GM18502 (cell line): ENCODE results near the gene FBXO7.
"Not testable (repeated sequence)": the region's sequence is repeated elsewhere in the genome, so short reads cannot be mapped to it uniquely, and the experiment has no call there.

ENCODE experiments used
- ATAC-seq: cut with Tn5 transposase; IDR thresholded peaks from one replicate; pipeline ENCODE4 v1.9.1; 2021; ENCODE audit warnings: mild to moderate bottlenecking; ENCODE audit not compliant: unreplicated experiment, poor library complexity

The FBXO7 gene

DNA sequence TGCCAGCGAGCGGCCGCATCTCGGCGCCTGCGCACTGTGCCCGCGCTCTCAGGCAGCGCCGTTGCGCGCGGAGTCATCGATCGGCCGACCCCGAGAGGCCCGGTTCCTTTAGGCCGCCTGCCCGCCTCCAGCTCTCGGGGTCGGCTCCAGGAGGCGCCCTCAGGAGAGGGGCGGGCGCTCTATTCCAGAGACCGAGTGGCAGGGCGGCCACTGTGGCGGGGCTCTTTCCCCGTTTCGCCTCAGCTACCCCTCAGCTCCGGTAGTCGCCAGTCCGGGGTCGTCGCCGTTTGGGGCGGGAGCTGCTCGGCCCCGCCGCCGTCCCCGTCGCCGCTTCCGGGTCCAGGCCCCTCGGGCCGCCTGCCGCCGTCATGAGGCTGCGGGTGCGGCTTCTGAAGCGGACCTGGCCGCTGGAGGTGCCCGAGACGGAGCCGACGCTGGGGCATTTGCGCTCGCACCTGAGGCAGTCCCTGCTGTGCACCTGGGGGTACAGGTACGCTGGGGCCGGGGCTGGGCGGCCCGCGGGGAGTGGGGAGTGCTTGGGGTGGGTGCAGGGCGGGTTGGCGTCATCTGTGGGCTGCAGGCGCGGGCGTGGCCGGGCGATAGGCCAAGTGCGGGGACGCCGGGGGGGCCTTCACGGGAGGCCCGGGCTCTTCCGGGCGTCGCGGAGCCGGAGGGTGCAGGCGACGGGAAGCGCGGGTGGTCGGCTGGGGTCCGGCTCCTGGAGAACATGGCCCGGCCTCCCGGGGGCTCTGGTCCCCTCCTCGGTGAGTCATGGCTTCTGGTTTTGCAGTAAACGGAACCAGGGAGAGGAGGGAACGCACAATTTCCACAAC is at the start of gene FBXO7:
FBXO7 (plus strand) TSS at position 177 of the 833 bp plus-strand sequence; CDS start at position 369, 192 bp downstream.
- peak; percentile 73 for ATAC-seq

DNA sequence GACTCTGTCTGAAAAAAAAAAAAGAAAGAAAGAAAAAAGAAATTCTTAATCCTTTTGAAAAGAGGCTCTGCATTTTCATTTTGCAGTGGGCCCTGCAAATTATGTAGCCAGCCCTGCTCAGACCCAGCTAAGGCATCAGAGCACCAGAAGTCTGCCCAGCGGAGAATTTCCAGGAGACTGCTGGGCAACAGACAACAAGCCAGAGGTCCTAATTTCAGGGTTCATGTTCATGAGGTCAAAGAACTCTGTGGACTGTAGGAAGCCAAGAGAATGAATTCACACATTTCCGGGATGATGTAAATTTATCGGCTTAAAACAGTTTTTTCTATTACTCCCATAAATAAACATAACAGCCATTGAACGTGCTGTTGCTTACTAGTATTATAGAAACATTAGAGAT is 47.7 kb upstream of the FBXO7 start:
- ATAC-seq, result no peak

DNA sequence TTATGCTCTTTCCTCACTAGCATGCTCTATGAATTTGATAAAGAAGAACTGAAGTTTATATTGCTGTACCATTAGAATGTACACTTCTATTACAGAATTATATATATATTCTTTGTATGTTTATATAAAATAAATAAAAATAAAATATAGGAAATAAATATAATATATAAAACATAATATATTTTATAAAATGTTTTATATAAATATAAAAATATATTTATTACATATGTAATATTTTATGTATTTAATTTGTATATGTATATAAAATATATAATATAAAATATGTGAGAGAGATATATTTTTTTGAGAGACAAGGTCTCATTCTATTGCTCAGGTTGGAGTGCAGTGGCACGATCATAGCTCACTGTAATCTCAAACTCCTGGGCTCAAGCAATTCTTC is 44.3 kb upstream of the FBXO7 start:
- ATAC-seq, result no peak

DNA sequence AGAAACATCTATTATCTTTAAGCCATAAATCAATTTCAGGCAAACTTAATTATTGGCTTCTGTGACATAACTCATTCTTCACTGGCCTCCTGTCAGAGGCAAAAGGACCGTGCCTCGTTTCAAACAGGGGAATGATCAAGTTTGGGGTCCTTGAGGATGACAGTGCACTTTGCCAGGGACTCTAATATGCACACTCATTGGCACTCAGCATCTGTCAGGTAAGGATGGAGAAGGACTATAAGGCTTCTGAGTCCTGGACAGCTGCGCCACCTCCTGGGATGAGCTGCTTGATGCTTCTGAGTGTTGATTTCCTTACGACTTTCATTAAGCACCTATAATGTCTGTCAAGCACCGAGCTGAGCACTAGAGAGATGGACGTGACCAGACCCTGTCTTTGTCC is 30.5 kb upstream of the FBXO7 start:
- ATAC-seq, result no peak

DNA sequence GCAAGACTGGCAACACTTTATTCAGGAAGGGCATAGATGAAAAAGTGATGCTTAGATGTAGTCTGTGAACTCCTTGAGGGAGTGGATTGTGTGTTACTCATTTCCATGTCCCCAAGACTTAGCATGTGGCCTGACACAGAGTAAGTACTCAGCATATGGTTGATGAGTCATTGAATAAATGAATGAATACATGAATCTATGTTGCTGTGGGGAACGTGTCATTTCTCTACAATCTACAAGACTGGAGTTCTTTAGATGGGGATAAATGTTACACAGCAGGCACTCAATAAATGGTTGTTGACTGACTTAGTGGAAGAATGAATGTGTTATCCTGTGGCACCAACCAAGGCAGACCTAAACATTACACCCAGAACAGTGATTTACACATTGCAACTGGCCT is 28.3 kb upstream of the FBXO7 start:
- ATAC-seq, result no peak

DNA sequence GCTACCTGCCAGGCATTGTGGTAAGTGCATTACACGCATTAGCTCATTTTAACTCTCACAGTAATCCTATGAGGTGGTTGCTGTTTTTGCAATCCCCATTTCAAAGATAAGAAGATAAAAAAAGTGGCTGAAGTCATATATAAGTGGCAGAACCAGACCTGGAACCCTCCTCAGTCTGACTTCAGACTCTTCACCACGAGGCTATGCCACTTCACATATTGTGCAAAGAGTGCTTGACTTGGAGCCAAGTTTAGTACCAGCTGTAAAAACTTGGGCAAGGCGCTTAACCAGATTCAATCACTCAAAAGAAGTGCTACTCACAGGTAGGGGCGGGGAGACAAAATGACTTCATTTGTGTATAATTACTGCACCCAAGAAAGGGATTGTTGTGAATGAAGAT is 25.6 kb upstream of the FBXO7 start:
- no peak for ATAC-seq

DNA sequence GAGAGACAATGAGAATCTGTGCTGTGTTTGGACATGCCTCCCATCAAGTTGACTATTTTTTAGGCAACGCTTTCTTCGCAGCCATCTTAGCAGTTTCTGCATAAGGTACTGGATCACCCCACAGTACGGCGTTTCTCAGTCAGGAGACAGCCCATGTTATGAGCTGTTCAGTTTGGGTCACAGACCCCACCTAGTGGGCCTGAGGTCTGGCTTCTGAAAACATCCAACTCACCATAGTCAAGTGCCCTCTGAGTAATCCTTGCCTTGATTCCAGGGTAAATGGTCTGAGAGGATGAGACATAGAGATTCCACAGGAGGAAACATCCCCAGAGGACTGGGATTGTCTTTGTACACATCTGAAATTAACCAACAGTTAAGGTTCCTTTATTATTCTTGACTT is 17.6 kb upstream of the FBXO7 start:
- no peak for ATAC-seq

DNA sequence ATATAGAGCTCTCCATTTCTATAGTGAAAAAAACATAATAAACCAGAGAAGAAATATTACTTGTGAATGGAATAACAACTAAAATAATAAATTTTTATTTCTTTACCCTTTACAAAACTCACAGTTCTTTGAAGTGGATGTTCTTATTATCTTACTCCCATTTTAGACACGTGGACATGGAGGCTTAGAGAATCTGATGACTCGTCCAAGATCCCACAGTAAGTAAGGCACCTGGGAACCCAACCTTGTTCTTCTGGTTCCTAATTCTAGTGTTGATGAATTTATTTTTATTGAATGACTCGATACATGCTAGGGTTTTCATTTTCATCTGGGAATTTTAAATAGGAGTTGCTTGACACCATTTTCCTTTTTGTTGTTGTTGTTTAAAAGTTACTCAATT is 12.2 kb upstream of the FBXO7 start:
- ATAC-seq, result no peak

DNA sequence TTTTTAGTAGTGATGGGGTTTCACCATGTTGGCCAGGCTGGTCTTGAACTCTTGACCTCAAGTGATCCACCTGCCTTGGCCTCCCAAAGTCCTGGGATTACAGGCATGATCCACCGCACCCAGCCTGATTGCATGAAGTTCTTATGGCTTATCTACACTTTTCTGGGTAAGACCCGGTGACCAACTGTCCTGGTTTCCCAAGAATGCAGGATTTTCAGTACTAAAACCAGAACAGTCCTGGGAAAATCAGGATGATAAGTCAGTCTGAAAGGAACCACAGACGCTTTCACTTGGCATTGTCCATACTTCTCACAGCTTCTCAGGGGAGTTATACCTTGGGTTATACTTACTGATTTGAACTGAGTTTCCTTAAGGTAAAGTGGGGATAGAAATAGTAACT is 8.9 kb upstream of the FBXO7 start:
- no peak for ATAC-seq

DNA sequence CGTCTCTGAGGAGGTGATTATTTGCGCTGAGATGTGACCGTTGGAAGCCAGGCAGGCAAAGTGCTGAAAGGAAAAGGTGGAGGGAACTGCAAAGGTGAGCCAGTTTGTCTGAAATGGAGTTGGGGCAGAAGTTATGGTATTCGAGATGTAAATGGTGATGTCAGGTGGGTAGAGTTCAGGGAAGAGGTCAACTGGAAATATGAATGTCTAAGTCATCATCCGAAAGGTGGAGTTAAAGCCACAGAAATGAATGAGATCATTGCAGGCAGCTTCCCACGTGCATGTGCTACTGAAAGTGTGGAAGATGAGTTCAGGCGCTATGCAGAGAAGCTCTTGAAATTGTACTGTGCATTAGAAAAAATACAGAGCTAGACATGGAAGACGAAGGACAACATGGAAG is 8.1 kb upstream of the FBXO7 start:
- ATAC-seq, result no peak

DNA sequence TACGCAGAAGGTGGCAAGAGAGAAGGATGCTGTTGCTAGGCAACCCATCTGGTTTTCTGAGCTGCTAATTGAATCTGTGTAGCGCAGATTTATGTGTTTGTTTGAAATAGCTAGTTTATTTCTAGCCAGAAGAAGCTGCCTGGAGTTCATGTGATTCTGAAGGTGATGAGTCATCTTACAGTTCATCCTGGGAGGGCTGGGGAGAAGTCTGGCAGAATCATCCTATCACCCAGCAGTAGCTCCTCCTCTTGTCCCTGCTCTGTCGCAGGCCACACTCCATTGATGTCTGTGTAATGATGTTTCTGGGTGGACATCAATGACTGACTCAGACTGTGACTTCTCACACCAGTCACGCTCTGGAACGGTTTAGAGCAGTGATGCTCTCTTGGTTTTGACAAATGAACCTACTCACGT is 4.8 kb upstream of the FBXO7 start:
- no peak for ATAC-seq

DNA sequence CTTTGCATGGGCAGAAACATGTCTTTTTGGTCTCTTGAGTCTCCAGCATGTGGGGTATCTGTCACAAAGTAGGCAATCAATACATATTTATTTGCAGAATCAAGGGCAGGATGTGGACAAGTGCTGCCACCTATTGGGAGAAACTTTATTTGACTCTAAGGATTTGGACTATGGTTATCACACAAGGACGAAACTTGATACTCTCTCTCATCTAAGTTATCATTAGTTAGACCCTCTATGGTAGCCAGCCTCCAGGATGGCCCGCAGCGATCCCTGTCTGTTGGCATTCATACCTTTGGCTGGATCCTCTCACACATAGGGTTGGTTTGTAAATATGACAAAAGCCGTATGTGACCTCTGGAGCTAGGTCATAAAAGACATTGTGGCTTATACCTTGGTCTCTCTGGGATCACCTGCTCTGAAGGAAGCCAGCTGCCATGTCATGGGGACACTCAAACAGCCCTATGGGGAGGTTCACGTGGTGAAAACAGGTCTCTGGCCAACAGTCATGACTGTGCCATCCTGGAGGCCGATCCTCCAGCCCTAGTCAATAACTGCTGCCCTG is 1.1 kb upstream of the FBXO7 start:
- no peak for ATAC-seq

DNA sequence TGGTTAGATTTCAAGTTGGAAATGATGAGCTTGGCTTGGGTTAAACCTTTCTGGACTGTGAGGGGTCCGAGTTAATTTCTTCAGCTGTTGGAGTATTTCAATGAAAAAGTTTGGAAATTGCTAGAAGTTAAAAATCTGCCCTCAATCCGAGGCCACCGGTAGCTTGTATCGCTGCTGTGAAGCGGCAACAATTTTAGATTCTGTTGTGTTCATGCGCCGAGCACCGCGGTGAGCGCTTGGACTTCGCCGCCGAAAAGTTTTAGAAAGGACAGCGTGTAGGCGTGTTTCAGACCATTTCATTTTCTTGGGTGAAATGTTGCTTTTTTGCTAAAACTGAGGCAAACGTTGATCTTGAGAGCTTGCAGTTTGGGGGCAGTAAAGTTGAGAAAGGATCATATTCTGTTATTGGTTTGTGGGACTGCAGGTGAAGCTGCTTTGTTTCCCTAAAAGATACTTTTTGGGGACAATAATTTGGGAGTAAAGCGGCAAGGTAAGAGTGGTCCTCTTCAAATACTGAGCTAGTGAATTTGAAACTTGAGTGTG is 928 bp downstream of the FBXO7 start:
- peak; percentile 20 for ATAC-seq

DNA sequence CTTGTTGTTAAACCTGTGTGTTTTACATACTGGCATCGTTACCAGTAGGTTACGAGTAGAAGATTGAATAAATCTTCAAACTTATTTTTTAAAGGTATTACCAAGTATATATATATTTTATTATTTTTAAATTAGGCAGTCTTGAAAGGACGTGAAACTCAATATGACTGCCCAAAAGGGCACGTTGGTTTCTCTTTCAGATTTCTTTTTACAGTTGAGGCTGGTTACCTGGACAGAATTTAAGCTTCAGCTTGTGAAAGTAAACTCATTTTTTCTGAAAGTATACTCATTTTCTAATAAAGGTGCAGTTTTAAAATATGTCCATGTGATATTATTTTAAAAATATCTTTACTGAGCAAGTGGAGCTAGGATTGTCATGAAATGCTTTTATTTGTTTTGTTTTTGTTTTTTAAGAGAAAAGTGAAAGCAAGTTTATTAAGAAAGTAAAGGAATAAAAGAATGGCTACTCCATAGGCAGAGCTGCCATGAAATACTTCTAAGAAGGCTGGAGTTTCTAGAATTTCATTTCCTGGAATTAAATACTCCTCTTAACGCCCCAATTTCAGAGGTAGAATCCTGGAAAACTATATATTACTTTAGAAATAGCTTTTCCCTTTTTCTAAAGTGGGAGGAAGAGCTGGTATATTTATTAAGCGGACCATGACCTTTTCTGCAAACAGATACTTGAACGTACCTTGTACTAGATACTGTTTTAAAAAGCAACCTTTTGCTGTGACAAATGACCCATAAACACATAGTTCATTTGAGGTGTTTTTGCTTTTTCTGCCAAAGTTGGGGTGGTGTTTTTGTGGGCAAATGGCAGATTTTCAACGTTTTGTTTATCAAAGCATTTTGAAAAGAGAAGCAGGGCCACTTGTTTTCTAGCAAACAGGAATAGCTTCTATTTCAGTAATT is 1.9 kb downstream of the FBXO7 start:
- no peak for ATAC-seq

DNA sequence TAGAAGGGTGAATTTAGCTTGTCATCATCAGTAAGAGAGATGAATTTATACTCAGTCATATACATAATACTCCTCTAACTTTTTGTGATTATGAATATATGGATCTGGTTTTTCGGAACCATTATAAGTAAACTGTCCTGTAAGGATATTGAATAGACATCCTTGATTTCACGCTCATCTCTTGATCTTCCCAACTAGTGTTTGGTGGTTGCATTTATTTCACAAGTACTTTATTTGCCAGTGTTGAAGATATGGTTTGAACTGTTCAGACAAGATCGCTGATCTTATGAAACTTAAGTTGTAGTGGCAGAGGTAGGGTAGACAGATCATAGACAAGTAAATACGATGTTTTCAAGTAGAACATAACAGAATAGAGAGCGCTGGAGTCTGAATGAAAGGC is 3.0 kb downstream of the FBXO7 start:
- no peak for ATAC-seq

DNA sequence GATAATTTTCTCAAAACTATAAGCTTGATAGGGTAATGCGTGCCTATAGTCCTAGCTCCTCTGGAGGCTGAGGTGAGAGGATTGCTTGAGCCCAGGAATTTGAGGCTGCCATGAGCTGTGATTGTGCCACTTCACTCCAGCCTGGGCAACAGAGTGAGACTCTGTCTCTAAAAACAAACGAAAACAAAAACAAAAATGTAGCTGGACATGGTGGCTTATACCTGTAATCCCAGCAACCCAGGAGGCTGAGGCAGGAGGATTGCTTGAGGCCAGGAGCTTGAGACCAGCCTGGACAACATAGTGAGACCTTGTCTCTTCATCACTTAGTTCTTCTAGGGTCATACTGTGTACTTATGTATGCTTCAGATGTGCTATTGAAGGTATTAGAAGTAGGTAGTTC is 3.9 kb downstream of the FBXO7 start:
- ATAC-seq, result not testable (repeated sequence)

DNA sequence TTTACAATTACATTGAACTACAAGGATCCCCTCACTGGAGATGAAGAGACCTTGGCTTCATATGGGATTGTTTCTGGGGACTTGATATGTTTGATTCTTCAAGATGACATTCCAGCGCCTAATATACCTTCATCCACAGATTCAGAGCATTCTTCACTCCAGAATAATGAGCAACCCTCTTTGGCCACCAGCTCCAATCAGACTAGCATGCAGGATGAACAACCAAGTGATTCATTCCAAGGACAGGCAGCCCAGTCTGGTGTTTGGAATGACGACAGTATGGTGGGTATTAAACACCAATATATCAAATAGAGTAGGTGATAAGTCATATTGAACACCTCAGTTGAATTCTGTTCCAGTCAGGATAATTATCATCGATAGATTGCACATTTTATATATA is 4.4 kb downstream of the FBXO7 start:
- no peak for ATAC-seq

DNA sequence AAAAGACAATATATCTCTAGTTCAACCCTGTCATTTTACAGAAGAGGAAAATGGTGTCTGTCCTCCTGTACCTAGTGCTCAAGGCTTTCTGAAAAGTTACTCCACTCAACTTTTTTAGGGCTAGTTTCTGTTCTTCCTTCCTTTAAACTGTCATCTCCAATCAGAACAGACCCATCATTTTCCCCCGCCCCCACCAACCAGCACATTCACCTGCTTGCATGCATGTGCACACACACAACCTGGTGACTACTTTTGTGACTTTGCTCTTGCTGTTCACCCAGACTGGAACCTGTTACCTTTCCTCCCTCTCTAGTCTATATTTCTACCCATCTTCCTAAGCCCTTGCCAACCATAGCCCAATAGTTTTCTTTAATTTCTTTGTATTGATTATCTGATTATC is 5.6 kb downstream of the FBXO7 start:
- no peak for ATAC-seq

DNA sequence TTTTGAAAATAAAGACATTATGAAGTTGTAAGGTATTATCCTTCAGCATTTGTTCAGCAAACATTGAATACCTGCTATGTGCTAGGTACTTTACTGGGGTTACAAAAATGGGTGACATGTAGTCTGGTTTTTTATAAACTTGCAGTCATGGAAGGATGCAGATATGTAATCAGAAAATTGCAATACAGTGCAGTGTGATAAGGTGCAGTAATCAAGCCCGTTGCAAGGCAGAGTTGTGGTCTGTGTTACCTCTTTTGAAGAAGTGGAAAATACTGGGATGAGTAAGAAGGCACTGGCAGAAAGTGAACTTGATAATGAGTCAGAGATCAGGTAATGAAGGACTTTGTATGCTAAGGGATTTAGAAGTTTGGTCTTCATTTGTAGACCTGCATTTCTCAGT is 8.1 kb downstream of the FBXO7 start:
- peak; percentile 59 for ATAC-seq

DNA sequence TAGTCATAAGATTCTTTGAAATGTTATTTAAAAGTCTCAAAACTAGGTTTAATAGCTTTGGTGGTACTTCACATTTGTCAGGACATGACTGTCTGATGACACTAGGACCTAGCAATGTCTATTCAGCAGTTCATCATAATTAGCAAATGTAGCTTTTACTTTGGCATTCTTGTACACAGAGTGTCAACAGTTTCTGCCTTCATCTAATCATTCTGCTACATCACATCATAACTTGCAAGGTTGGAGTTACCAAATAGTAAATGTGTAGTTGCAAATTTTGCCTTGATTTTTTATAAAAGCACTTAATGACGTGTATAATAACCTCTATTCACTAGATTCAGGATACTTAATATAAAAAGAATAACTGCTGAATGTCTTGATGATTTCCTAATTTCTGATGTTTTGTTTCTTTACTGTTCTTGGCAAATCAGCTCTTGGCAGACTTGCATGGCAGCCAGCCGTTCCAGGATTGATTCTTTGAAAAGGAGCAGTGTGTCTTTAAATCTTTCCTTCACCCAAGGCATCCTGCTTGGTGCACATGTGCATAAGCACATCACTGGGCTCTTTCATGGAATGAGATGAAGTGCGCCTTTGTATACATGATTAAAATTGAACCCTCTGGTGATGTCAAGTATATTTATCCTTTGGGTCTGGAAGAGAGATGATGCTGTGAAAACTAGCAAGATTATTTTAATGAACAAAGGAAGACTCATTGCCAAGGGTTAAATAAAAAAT is 12.2 kb downstream of the FBXO7 start:
- no peak for ATAC-seq
